K562 (cell line): Measurements from ENCODE around the gene PLCB1.

Experiments used
- ATF7 ChIP-seq: fragments of 450-650 bp; IDR thresholded peaks from 2 replicates; pipeline ENCODE4 v1.7.1; 2014; ENCODE audit warnings: mild to moderate bottlenecking, moderate library complexity
- CTCF ChIP-seq, 3 experiments: IDR thresholded peaks in 2 of 3; conservative IDR thresholded peaks in 1 of 3; 2 replicates each; pipeline ENCODE4 v1.5.1; 2011 to 2012; ENCODE audit warnings: low read length in 3 of 3, mild to moderate bottlenecking in 3 of 3, control low read depth in 2 of 3, improper control_type of control experiment in 1 of 3, inconsistent platforms in 1 of 3, low read depth in 1 of 3, mixed read lengths in 1 of 3, moderate library complexity in 1 of 3; ENCODE audit not compliant: insufficient read depth in 2 of 3
- ELK3 ChIP-seq: fragments of 450-650 bp; formaldehyde crosslinking; IDR thresholded peaks from 2 replicates; pipeline ENCODE4 v1.4.0; 2020; ENCODE audit warnings: mild to moderate bottlenecking
- IRF1 ChIP-seq: sonication (generic); formaldehyde crosslinking; IDR thresholded peaks from 2 replicates; pipeline ENCODE4 v1.8.0; 2022; ENCODE audit warnings: missing genetic modification reagents, mild to moderate bottlenecking, borderline replicate concordance
- JUND ChIP-seq, 2 experiments: IDR thresholded peaks; 2 replicates in 1 of 2; 3 replicates in 1 of 2; pipeline ENCODE4 v1.6.1; 2011; ENCODE audit warnings: borderline replicate concordance in 2 of 2, low read depth in 2 of 2, low read length in 2 of 2, improper control_type of control experiment in 1 of 2, missing biosample characterization in 1 of 2, missing genetic modification characterization in 1 of 2, missing genetic modification reagents in 1 of 2
- MEF2A ChIP-seq: IDR thresholded peaks from 2 replicates; pipeline ENCODE4 v1.6.1; 2011; ENCODE audit warnings: low read depth, mild to moderate bottlenecking, low read length, moderate library complexity; ENCODE audit not compliant: control insufficient read depth
- NFYB ChIP-seq: IDR thresholded peaks from 2 replicates; pipeline ENCODE4 v1.6.1; 2011; ENCODE audit warnings: mild to moderate bottlenecking, moderate library complexity; ENCODE audit not compliant: insufficient read length; ENCODE audit errors: extremely low read depth
- POLR2AphosphoS2 ChIP-seq: IDR thresholded peaks from 2 replicates; pipeline ENCODE4 v1.6.1; 2012; ENCODE audit warnings: low read length, improper control_type of control experiment
- RNF2 ChIP-seq: sonication (generic); IDR thresholded peaks from 2 replicates; pipeline ENCODE4 v1.6.1; 2016
- SP1 ChIP-seq: sonication (generic); formaldehyde crosslinking; IDR thresholded peaks from 2 replicates; pipeline ENCODE4 v1.8.1; 2022; ENCODE audit warnings: mild to moderate bottlenecking, missing genetic modification reagents
- TBP ChIP-seq: optimal IDR thresholded peaks from 2 replicates; pipeline ENCODE3; 2011; ENCODE audit warnings: low read depth, low read length, improper control_type of control experiment
- ZSCAN32 ChIP-seq: fragments of 450-650 bp; formaldehyde crosslinking; IDR thresholded peaks from 2 replicates; pipeline ENCODE4 v1.4.0; 2020; ENCODE audit warnings: mild to moderate bottlenecking, moderate library complexity
- TF ChIP-seq, protein P1 (sequence below): sonication (generic); formaldehyde crosslinking; IDR thresholded peaks from 2 replicates; pipeline ENCODE4 v1.4.0; 2020; ENCODE audit warnings: mild to moderate bottlenecking, missing genetic modification reagents
- TF ChIP-seq, protein P2 (sequence below): fragments of 450-650 bp; formaldehyde crosslinking; IDR thresholded peaks from 2 replicates; pipeline ENCODE4 v1.4.0; 2022; ENCODE audit warnings: mild to moderate bottlenecking, moderate library complexity

GRCh38 chr20:8229090-8229489 is 97.0 kb downstream of the PLCB1 start:
- TF ChIP-seq SP1 (CRISPR knock-in tag) (no peak), NFYB (no peak), ELK3 (CRISPR knock-in tag) (no peak), CTCF (IDR thresholded peaks at IDR 0.05 in 2 of 3, conservative IDR thresholded peaks at IDR 0.05 in 1 of 3; ENCODE audit: insufficient read depth in 2 of 3, low read depth in 1 of 3, low read length in 3 of 3) (no peak), RNF2 (no peak), TBP (no peak), JUND (IDR thresholded peaks at IDR 0.05; ENCODE audit: borderline replicate concordance, low read depth, low read length) (no peak), JUND (tag; IDR thresholded peaks at IDR 0.05; ENCODE audit: borderline replicate concordance, low read depth, low read length) (no peak), MEF2A (no peak), ATF7 (no peak), POLR2AphosphoS2 (no peak), ZSCAN32 (CRISPR knock-in tag) (no peak), IRF1 (no peak)
- TF ChIP-seq, protein P1, sequence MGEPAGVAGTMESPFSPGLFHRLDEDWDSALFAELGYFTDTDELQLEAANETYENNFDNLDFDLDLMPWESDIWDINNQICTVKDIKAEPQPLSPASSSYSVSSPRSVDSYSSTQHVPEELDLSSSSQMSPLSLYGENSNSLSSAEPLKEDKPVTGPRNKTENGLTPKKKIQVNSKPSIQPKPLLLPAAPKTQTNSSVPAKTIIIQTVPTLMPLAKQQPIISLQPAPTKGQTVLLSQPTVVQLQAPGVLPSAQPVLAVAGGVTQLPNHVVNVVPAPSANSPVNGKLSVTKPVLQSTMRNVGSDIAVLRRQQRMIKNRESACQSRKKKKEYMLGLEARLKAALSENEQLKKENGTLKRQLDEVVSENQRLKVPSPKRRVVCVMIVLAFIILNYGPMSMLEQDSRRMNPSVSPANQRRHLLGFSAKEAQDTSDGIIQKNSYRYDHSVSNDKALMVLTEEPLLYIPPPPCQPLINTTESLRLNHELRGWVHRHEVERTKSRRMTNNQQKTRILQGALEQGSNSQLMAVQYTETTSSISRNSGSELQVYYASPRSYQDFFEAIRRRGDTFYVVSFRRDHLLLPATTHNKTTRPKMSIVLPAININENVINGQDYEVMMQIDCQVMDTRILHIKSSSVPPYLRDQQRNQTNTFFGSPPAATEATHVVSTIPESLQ (CRISPR knock-in tag): no peak
- TF ChIP-seq, protein P2, sequence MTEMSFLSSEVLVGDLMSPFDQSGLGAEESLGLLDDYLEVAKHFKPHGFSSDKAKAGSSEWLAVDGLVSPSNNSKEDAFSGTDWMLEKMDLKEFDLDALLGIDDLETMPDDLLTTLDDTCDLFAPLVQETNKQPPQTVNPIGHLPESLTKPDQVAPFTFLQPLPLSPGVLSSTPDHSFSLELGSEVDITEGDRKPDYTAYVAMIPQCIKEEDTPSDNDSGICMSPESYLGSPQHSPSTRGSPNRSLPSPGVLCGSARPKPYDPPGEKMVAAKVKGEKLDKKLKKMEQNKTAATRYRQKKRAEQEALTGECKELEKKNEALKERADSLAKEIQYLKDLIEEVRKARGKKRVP (CRISPR knock-in tag): no peak
